ENCODE data around the gene CDKN1A. TPM values are rescaled to one million over a fixed set of nuclear protein-coding genes. Genes with fewer than 3 reads are reported as not detected.

Gene CDKN1A
- total RNA-seq, 1 experiment from 2014 or later: 17.4 TPM

DNA sequence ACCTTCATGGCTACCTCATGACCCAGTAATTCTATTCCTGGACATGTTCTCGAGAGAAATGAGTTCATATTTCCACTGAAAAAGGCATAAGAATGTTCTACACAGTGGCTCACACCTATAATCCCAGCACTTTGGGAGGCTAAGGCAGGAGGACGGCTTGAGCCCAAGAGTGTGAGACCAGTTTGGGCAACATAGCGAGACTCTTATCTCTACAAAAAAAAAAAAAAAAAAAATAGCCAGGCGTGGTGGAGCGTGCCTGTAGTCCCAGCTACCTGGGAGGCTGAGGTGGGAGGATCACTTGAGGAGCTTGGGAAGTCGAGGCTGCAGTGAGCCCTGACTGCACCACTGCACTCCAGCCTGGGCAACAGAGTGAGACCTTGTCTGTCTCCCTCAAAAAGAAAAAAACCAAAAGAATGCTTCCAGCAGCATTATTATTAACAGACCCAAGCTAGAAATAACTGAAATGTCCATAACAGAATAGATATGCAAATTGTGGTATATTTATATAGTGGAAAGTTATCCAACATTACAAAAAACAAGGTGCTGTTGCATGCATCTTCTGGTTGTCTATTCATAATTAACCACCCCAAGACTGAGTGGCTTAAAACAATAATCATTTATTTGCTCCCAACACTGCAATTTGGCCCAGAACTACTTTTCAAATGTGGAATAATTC, 9.7 kb downstream of the CDKN1A start:
- H2BK12ac ChIP-seq (ENCODE audit: insufficient read length, low read depth, low read length): no peak overlapping the region
- no peak overlapping the region for H3K4me2 ChIP-seq (ENCODE audit: insufficient read depth, insufficient read length, low read length)
- no CpG with 5 or more reads among the region's 6 CpGs for WGBS (ENCODE audit: extremely low coverage, insufficient read length, low lambda C conversion rate)
- no peak overlapping the region for H3K18ac ChIP-seq (ENCODE audit: insufficient read length, low read depth, low read length)
- H4K20me1 ChIP-seq (ENCODE audit: control insufficient read depth, insufficient read depth, insufficient read length): no peaks in the 10 kb centered on the region
- H4K91ac ChIP-seq (ENCODE audit: insufficient read length, low read depth, low read length): no peak overlapping the region
- no peak overlapping the region for H3K9ac ChIP-seq (ENCODE audit: extremely low read depth, insufficient read length, low read length)
- H3T11ph ChIP-seq (ENCODE audit: low read length): no peak overlapping the region
- H2BK15ac ChIP-seq (ENCODE audit: low read depth, low read length): no peak overlapping the region
- no peak overlapping the region for H3K14ac ChIP-seq (ENCODE audit: insufficient read depth, low read length)
- peaks cover 0 to 38% (median 11%) of the 10 kb centered on the region in 3 experiments; a peak in 3 of 7 replicates for H3K36me3 Mint-ChIP-seq (ENCODE audit: insufficient read depth in 1 of 3, low read depth in 3 of 3)
- no peak overlapping the region for H2AK5ac ChIP-seq (ENCODE audit: insufficient read length, low read length)
- H3K27ac ChIP-seq (ENCODE audit: insufficient read length, low read depth, low read length): no peak overlapping the region
- H4K8ac ChIP-seq (replicated peaks; ENCODE audit: insufficient read length, low read depth, low read length): no peak overlapping the region
- no peaks in the 10 kb centered on the region for H3K27me3 ChIP-seq (ENCODE audit: insufficient read depth, low read length)
- H2BK120ac ChIP-seq (ENCODE audit: low read depth, low read length, poor library complexity, severe bottlenecking): no peak overlapping the region
- H4K5ac ChIP-seq (ENCODE audit: insufficient read length, low read depth, low read length): no peak overlapping the region
- H3K79me2 ChIP-seq (ENCODE audit: insufficient read depth, low read length): no peaks in the 10 kb centered on the region
- no peak overlapping the region for H3K23ac ChIP-seq (ENCODE audit: insufficient read length, low read depth, low read length)
- H3K9me3 Mint-ChIP-seq: no peaks in the 10 kb centered on the region
- H3K9me3 ChIP-seq (ENCODE audit: control insufficient read depth, low read depth, low read length): no peaks in the 10 kb centered on the region
- H3K79me1 ChIP-seq (ENCODE audit: insufficient read depth, low read depth, low read length, poor library complexity, severe bottlenecking): no peaks in the 10 kb centered on the region
- H3K4ac ChIP-seq (ENCODE audit: low read depth, low read length): no peak overlapping the region
- no peaks in the 10 kb centered on the region for H3K23me2 ChIP-seq (ENCODE audit: insufficient read length, low read depth, low read length, poor library complexity, severe bottlenecking)
- TF ChIP-seq, protein P1, sequence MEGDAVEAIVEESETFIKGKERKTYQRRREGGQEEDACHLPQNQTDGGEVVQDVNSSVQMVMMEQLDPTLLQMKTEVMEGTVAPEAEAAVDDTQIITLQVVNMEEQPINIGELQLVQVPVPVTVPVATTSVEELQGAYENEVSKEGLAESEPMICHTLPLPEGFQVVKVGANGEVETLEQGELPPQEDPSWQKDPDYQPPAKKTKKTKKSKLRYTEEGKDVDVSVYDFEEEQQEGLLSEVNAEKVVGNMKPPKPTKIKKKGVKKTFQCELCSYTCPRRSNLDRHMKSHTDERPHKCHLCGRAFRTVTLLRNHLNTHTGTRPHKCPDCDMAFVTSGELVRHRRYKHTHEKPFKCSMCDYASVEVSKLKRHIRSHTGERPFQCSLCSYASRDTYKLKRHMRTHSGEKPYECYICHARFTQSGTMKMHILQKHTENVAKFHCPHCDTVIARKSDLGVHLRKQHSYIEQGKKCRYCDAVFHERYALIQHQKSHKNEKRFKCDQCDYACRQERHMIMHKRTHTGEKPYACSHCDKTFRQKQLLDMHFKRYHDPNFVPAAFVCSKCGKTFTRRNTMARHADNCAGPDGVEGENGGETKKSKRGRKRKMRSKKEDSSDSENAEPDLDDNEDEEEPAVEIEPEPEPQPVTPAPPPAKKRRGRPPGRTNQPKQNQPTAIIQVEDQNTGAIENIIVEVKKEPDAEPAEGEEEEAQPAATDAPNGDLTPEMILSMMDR (conservative IDR thresholded peaks at IDR 0.05): no peak
- DNase-seq: no peak
- no peaks in the 10 kb centered on the region for H3K4me1 Mint-ChIP-seq
- no peak overlapping the region for H2BK20ac ChIP-seq (ENCODE audit: low read depth, low read length, poor library complexity, severe bottlenecking)
- H3K27ac Mint-ChIP-seq: no peak overlapping the region
- H3K27me3 Mint-ChIP-seq (ENCODE audit: low read depth): no peaks in the 10 kb centered on the region; the same call in 1 of the 2 replicates
- no peak overlapping the region for H2BK5ac ChIP-seq (ENCODE audit: insufficient read length, low read length)
- H3K4me1 ChIP-seq (ENCODE audit: insufficient read depth, low read length): no peaks in the 10 kb centered on the region
- no peak overlapping the region for H3K56ac ChIP-seq (ENCODE audit: insufficient read length, low read depth, low read length)
- H2AFZ ChIP-seq (ENCODE audit: low read length): no peak overlapping the region
- no peak overlapping the region for H3K4me3 Mint-ChIP-seq

Measured in H9 (cell line).